ENCODE data around the gene SYNRG.
"Not testable (repeated sequence)": the region's sequence is repeated elsewhere in the genome, so short reads cannot be mapped to it uniquely, and the experiment has no call there.

The SYNRG gene

GRCh38 chr17:37541880-37542660, 67.1 kb downstream of the SYNRG start:
- DNase-seq: no peak

- no peak for DNase-seq
These were observed 70.1 kb downstream of the SYNRG start for GRCh38 chr17:37538981-37539659.

- no peak for DNase-seq
These were observed 73.3 kb downstream of the SYNRG start for GRCh38 chr17:37535906-37536305.

GRCh38 chr17:37532756-37533155, 76.5 kb downstream of the SYNRG start:
- no peak for DNase-seq

- no peak for DNase-seq
These were observed 78.8 kb downstream of the SYNRG start for GRCh38 chr17:37530420-37530819.

- DNase-seq: peak; percentile 27
These were observed 81.9 kb downstream of the SYNRG start for GRCh38 chr17:37527249-37527851.

- DNase-seq: no peak
These were observed 85.5 kb downstream of the SYNRG start for GRCh38 chr17:37523715-37524219.

- no peak for DNase-seq
These were observed 87.4 kb downstream of the SYNRG start for GRCh38 chr17:37521821-37522220.

- DNase-seq: no peak
These were observed 89.0 kb downstream of the SYNRG start for GRCh38 chr17:37520174-37520573.

- peak; percentile 26 for DNase-seq
These were observed 89.8 kb downstream of the SYNRG start for GRCh38 chr17:37519251-37519985.

GRCh38 chr17:37518826-37519225, 90.4 kb downstream of the SYNRG start:
- DNase-seq: no peak

- DNase-seq: no peak
These were observed 91.3 kb downstream of the SYNRG start for GRCh38 chr17:37517881-37518280.

- DNase-seq: peak; percentile 76
These were observed 93.1 kb downstream of the SYNRG start for GRCh38 chr17:37516127-37516571.

- no peak for DNase-seq
These were observed 95.5 kb downstream of the SYNRG start for GRCh38 chr17:37513711-37514110.

GRCh38 chr17:37512442-37513068, 96.7 kb downstream of the SYNRG start:
- no peak for DNase-seq

- not testable (repeated sequence) for DNase-seq
These were observed 97.6 kb downstream of the SYNRG start for GRCh38 chr17:37511642-37512041.

- DNase-seq: no peak
These were observed 99.2 kb downstream of the SYNRG start for GRCh38 chr17:37510056-37510455.

- DNase-seq: no peak
These were observed 102.1 kb downstream of the SYNRG start for GRCh38 chr17:37507111-37507510.

- DNase-seq: peak; percentile 16
These were observed 102.5 kb downstream of the SYNRG start for GRCh38 chr17:37506678-37507077.

GRCh38 chr17:37505333-37505732, 103.9 kb downstream of the SYNRG start:
- DNase-seq: no peak

GRCh38 chr17:37503148-37503547, 106.1 kb downstream of the SYNRG start:
- no peak for DNase-seq
